PC-3 (cell line): ENCODE measurements around the gene SLC39A11. TPM values are rescaled to one million over a fixed set of nuclear protein-coding genes. Genes with fewer than 3 reads are reported as not detected.

Source experiments
- ATAC-seq: fragments of 200-7000 bp; cut with Tn5 transposase; 2 replicates; pipeline ENCODE4 v1.9.1; 2020; ENCODE audit warnings: mild to moderate bottlenecking, moderate library complexity
- BruUV-seq: library from RNA; stranded (reverse); fragments of 400-500 nt; replicated peaks from 2 replicates; lab custom pipeline; 2021; lab: Mats Ljungman, UMichigan
- CTCF ChIA-PET: fragments of 300-600 bp; sonication (Branson Sonifier 250); formaldehyde crosslinking; loops from one replicate; lab custom pipeline; 2022; ENCODE audit warnings: antibody characterized with exemption; lab: Charles Lee
- POLR2A ChIA-PET: fragments of 300-600 bp; sonication (Branson Sonifier 250); formaldehyde crosslinking; loops from one replicate; lab custom pipeline; 2022; ENCODE audit warnings: antibody characterized with exemption; ENCODE audit not compliant: unreplicated experiment; lab: Charles Lee
- DNase-seq: peaks from one replicate; pipeline ENCODE4 v3.0.0-alpha.2; 2015
- H2AFZ ChIP-seq: fragments of 300-600 bp; sonication (generic); 2 replicates; pipeline ENCODE4 v1.6.0; 2016; ENCODE audit warnings: antibody characterized with exemption, low read length
- H3F3A ChIP-seq: fragments of 300-600 bp; sonication (generic); one replicate; pipeline ENCODE4 v1.6.0; 2017; ENCODE audit warnings: antibody characterized with exemption, low read length, control low read depth, mild to moderate bottlenecking; ENCODE audit not compliant: unreplicated experiment
- H3K27ac ChIP-seq: fragments of 300-600 bp; sonication (generic); 2 replicates; pipeline ENCODE4 v1.5.1; 2016; ENCODE audit warnings: mild to moderate bottlenecking, low read length
- H3K27me3 ChIP-seq: fragments of 300-600 bp; sonication (generic); 2 replicates; pipeline ENCODE4 v1.6.1; 2016; ENCODE audit warnings: low read length, mixed read lengths
- H3K36me3 ChIP-seq: fragments of 300-600 bp; sonication (generic); 2 replicates; pipeline ENCODE4 v1.6.1; 2016; ENCODE audit warnings: low read depth, mixed run types, low read length, mixed read lengths
- H3K4me1 ChIP-seq: fragments of 300-600 bp; sonication (generic); 2 replicates; pipeline ENCODE4 v1.5.1; 2016; ENCODE audit warnings: low read length; ENCODE audit not compliant: insufficient read depth
- H3K4me2 ChIP-seq: fragments of 300-600 bp; sonication (generic); 2 replicates; pipeline ENCODE4 v1.6.0; 2016; ENCODE audit warnings: low read length
- H3K4me3 ChIP-seq: fragments of 300-600 bp; sonication (generic); 2 replicates; pipeline ENCODE4 v1.5.1; 2016; ENCODE audit warnings: mild to moderate bottlenecking, low read length, mixed read lengths
- H3K79me2 ChIP-seq: fragments of 300-600 bp; sonication (generic); 2 replicates; pipeline ENCODE4 v1.6.1; 2017; ENCODE audit warnings: low read length, mixed read lengths
- H3K9ac ChIP-seq: fragments of 300-600 bp; sonication (generic); 2 replicates; pipeline ENCODE4 v1.6.0; 2016; ENCODE audit warnings: mild to moderate bottlenecking, low read length
- H3K9me2 ChIP-seq: fragments of 300-600 bp; sonication (generic); replicated peaks from 2 replicates; pipeline ENCODE4 v1.6.1; 2016; ENCODE audit warnings: mixed run types, low read length, mixed read lengths
- H3K9me3 ChIP-seq: fragments of 300-600 bp; sonication (generic); 2 replicates; pipeline ENCODE4 v1.6.1; 2016; ENCODE audit warnings: low read length, mixed read lengths
- H4K20me1 ChIP-seq: fragments of 300-600 bp; sonication (generic); 2 replicates; pipeline ENCODE4 v1.6.1; 2016; ENCODE audit warnings: low read length, mixed read lengths
- EZH2 ChIP-seq: fragments of 300-600 bp; sonication (generic); IDR thresholded peaks from one replicate; pipeline ENCODE4 v1.6.1; 2017; ENCODE audit warnings: antibody characterized with exemption, mild to moderate bottlenecking, low read length; ENCODE audit not compliant: unreplicated experiment
- EZH2phosphoT487 ChIP-seq: fragments of 300-600 bp; sonication (generic); IDR thresholded peaks from 2 replicates; pipeline ENCODE4 v1.6.1; 2018; ENCODE audit warnings: mild to moderate bottlenecking, antibody characterized with exemption, low read length, borderline replicate concordance
- intact Hi-C: fragments of 100-400 bp; cut with micrococcal nuclease; formaldehyde crosslinking; loops from 2 replicates; pipeline ENCODE4 v1.9.0; 2023
- total RNA-seq: library from RNA; depleted of rRNA; stranded (reverse); fragments of >200 nt; gene quantifications from 2 replicates; pipeline ENCODE4 v1.2.3, GENCODE V29; 2014
- TF ChIP-seq, protein P1 (sequence below): fragments of 300-600 bp; sonication (generic); conservative IDR thresholded peaks from 2 replicates; pipeline ENCODE4 v1.5.1; 2017; ENCODE audit warnings: antibody characterized with exemption, low read depth, mild to moderate bottlenecking, low read length

SLC39A11 gene
- total RNA-seq, 1 experiment from 2014 or later: 37.7 TPM

DNA sequence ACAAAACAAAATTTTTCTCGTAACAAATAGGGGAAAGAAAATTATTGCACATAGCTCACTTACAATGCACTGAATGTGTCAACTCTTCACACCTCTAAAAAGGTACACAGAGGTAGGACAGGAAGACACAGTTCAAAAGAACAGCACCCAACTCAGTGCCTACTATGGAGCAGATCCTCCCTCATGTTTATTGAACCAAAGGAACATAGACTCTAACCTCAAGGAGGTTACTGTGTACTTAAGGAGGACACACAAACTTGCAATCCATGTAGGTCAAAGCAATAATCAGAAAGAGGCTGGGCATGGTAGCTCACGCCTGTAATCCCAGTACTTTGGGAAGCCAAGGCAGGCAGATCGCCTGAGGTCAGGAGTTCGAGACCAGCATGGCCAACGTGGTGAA is 50.3 kb downstream of the SLC39A11 start:
- H3K9ac ChIP-seq: no peak overlapping the region
- DNase-seq: no peak
- TF ChIP-seq EZH2 (no peak), EZH2phosphoT487 (no peak)
- TF ChIP-seq, protein P1, sequence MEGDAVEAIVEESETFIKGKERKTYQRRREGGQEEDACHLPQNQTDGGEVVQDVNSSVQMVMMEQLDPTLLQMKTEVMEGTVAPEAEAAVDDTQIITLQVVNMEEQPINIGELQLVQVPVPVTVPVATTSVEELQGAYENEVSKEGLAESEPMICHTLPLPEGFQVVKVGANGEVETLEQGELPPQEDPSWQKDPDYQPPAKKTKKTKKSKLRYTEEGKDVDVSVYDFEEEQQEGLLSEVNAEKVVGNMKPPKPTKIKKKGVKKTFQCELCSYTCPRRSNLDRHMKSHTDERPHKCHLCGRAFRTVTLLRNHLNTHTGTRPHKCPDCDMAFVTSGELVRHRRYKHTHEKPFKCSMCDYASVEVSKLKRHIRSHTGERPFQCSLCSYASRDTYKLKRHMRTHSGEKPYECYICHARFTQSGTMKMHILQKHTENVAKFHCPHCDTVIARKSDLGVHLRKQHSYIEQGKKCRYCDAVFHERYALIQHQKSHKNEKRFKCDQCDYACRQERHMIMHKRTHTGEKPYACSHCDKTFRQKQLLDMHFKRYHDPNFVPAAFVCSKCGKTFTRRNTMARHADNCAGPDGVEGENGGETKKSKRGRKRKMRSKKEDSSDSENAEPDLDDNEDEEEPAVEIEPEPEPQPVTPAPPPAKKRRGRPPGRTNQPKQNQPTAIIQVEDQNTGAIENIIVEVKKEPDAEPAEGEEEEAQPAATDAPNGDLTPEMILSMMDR: no peak
- H3K36me3 ChIP-seq: no peaks in the 10 kb centered on the region
- CTCF ChIA-PET: no interaction called here
- no peaks in the 10 kb centered on the region for H3K9me2 ChIP-seq
- H2AFZ ChIP-seq: no peak overlapping the region
- H4K20me1 ChIP-seq: 0 out of 2 replicates have a peak, but pooled peaks cover 7% of the 10 kb centered on the region
- ATAC-seq: no peak
- H3F3A ChIP-seq: peaks cover 5% of the 10 kb centered on the region
- no peaks in the 10 kb centered on the region for H3K27me3 ChIP-seq
- POLR2A ChIA-PET: no interaction called here
- BruUV-seq: no TSS peak
- H3K4me1 ChIP-seq: peaks cover 19% of the 10 kb centered on the region
- intact Hi-C loops: no loop called here
- no peaks in the 10 kb centered on the region for H3K9me3 ChIP-seq
- H3K4me3 ChIP-seq: no peak overlapping the region
- no peak overlapping the region for H3K27ac ChIP-seq
- no peak overlapping the region for H3K4me2 ChIP-seq
- H3K79me2 ChIP-seq: no peaks in the 10 kb centered on the region

DNA sequence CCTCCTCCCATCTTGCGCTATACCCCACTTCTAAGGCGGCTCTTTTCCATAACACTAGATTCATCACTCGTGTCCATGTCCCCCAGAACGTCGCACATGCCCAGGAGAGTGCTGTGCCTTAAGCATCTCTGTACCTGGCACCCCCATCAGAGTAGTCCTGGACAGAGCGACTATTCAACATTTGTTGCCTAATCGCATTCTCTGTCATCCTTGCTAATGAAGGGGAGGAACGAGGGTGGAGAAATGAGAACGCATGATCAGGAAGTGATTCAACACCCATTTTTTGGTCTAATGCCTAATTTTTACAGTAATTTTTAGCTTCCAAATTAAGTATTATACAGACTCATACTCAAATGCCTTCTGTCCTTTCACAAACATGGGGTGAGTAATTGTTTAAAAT is 53.2 kb downstream of the SLC39A11 start:
- H3K27ac ChIP-seq: no peak overlapping the region
- no peak overlapping the region for H2AFZ ChIP-seq
- H3K9me3 ChIP-seq: no peaks in the 10 kb centered on the region
- H3F3A ChIP-seq: peaks cover 5% of the 10 kb centered on the region
- H4K20me1 ChIP-seq: 0 out of 2 replicates have a peak, but pooled peaks cover 7% of the 10 kb centered on the region
- BruUV-seq: no TSS peak
- intact Hi-C loops: no loop called here
- peaks cover 16% of the 10 kb centered on the region for H3K4me1 ChIP-seq
- TF ChIP-seq, protein P1: no peak
- TF ChIP-seq EZH2 (no peak), EZH2phosphoT487 (no peak)
- no peaks in the 10 kb centered on the region for H3K36me3 ChIP-seq
- DNase-seq: no peak
- H3K9me2 ChIP-seq: no peaks in the 10 kb centered on the region
- no peaks in the 10 kb centered on the region for H3K79me2 ChIP-seq
- ATAC-seq: no peak
- no peak overlapping the region for H3K4me2 ChIP-seq
- H3K9ac ChIP-seq: no peak overlapping the region
- ChIA-PET CTCF (no interaction called here), POLR2A (no interaction called here)
- no peaks in the 10 kb centered on the region for H3K27me3 ChIP-seq
- no peak overlapping the region for H3K4me3 ChIP-seq

DNA sequence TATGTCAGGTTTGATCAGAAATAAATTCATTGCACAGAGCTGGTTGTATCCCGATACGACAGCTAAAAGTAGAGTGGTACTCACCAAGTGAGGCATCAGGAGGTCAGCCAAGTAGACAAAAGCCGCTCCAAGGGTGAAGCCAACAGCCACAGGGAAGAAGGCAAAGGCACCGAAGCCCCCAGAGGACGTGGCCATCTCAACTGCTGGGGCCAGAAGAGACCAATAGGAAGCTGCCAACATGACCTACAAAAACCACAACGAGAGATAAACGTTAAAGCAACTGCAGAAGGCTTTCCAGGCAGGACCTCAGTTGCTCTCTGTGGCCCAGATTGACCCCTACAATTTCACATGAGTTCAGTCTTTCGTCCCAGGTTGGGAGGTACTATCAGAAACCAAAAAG is 61.0 kb downstream of the SLC39A11 start:
- Histone ChIP-seq H3K4me2 (no peak overlapping the region), H2AFZ (no peak overlapping the region), H3K4me1 (no peaks in the 10 kb centered on the region), H3K36me3 (0 out of 2 replicates have a peak, but pooled peaks cover 7% of the 10 kb centered on the region), H3K27me3 (no peaks in the 10 kb centered on the region), H3K9ac (no peak overlapping the region), H3K4me3 (no peak overlapping the region), H3K9me3 (no peaks in the 10 kb centered on the region), H3K27ac (no peak overlapping the region), H3F3A (no peaks in the 10 kb centered on the region), H3K9me2 (no peaks in the 10 kb centered on the region), H4K20me1 (no peaks in the 10 kb centered on the region), H3K79me2 (no peaks in the 10 kb centered on the region)
- intact Hi-C loops: no loop called here
- ChIA-PET CTCF (no interaction called here), POLR2A (no interaction called here)
- ATAC-seq (no peak), DNase-seq (no peak)
- no peak for TF ChIP-seq EZH2phosphoT487
- TF ChIP-seq, protein P1: no peak
- TF ChIP-seq EZH2: no peak
- no TSS peak for BruUV-seq
